ENCODE data around the gene TOX2.

The TOX2 gene

GRCh38 chr20:44023515-44024371 is 109.1 kb downstream of the TOX2 start:
- TF ChIP-seq, protein P1, sequence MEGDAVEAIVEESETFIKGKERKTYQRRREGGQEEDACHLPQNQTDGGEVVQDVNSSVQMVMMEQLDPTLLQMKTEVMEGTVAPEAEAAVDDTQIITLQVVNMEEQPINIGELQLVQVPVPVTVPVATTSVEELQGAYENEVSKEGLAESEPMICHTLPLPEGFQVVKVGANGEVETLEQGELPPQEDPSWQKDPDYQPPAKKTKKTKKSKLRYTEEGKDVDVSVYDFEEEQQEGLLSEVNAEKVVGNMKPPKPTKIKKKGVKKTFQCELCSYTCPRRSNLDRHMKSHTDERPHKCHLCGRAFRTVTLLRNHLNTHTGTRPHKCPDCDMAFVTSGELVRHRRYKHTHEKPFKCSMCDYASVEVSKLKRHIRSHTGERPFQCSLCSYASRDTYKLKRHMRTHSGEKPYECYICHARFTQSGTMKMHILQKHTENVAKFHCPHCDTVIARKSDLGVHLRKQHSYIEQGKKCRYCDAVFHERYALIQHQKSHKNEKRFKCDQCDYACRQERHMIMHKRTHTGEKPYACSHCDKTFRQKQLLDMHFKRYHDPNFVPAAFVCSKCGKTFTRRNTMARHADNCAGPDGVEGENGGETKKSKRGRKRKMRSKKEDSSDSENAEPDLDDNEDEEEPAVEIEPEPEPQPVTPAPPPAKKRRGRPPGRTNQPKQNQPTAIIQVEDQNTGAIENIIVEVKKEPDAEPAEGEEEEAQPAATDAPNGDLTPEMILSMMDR (IDR thresholded peaks at IDR 0.05; ENCODE audit: low read length, missing control alignments) = no peak
- DNase-seq (ENCODE audit: low read depth) = no peak
- H3K4me3 ChIP-seq (replicated peaks; ENCODE audit: low read depth, low read length) = no peak overlapping the region

DNA sequence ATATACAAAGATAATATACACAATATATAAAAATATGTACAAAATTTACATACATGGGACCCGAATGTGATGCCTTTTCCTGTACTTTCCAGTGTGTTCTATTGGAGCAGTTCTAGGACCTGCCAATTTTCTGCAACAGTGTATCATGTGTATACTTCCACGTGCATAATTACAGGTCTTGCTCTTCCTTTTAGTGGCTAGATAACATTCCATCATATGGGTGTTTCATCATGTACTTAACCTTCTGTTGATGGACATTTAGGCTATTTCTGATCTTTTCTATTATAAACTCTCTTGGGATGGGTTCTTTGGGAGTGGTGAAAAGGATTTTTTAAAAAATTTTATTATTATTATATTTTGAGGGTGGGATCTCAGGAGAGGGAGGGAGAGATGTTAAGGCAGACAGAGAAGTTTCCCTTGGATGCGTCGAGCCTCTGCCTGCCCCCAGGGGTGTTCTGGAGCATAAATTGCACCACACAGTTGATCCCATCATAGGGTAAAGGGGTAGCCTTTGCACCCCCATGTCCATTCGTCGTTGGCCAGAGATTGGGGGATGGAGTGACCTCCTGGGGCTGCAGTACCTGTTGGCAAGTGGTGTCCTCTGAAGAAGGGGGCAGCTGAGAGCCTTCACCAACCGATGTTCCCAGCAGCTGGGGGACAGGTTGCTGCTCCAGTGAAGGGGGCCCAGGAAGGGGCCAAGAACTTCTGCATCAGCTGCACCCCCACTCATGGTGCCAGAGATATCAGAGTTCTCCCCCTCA is 110.3 kb downstream of the TOX2 start:
- TF ChIP-seq, protein P1 (IDR thresholded peaks at IDR 0.05; ENCODE audit: low read length, missing control alignments) = no peak
- DNase-seq (ENCODE audit: low read depth) = no peak

DNA sequence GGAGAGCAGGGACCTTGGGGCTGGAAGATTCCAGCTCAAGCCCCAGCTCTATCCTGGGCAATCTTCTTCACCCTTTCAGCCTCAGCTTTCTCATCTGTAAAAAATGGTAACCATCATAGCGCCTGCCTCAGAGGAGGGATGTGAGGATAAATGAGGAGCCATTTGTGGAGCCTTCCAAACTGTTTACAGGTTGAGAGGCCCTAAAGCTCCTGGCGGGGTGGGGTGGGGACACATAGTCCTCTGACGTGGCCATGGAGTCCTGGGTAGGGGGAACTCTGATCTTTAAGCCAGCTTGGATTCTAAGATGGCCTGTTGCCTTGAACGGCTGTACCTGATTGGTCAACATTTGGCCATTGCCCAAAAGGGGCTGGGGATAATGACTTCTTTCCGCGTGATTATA is 111.1 kb downstream of the TOX2 start:
- DNase-seq (ENCODE audit: low read depth) = no peak
- TF ChIP-seq, protein P1 (IDR thresholded peaks at IDR 0.05; ENCODE audit: low read length, missing control alignments) = no peak
- no peak overlapping the region for H3K4me3 ChIP-seq (replicated peaks; ENCODE audit: low read depth, low read length)

More for the DNA sequence above, 110.3 kb downstream of the TOX2 start:
- H3K4me3 ChIP-seq (replicated peaks; ENCODE audit: low read depth, low read length) = no peak overlapping the region

DNA sequence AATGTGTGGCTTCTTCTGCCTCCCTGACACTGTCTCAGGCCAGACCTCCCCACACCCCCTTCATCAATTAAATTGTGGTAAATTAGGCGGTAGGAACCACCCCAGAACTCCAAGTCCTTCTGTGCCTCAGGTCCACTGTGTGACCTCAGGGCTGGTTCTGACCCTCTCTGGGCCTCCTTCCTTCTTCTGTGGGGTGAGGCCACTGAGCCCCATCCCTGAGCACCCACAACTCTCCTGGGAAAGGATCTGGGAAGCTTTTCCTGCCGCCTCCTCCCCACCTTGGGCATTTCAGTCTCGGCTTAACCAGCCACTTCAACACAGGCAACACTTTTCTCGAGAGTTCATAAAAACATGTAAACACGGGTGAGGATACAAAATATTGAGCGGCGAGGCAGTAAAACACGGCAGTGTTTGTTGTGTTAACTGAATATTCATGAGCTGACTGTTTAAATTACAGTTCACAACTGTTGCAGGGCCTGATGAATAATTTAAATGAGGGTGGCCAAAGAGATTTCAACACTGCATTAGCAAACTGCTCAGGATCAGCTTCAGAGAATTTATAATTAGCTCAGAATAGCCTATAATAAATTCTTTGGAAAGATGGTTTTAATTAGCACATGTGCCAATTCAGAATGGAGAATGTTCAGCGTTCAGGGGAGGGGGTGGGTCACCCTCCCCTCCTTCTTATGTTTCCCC is 112.1 kb downstream of the TOX2 start:
- TF ChIP-seq, protein P1 (IDR thresholded peaks at IDR 0.05; ENCODE audit: low read length, missing control alignments) = no peak
- H3K4me3 ChIP-seq (replicated peaks; ENCODE audit: low read depth, low read length) = no peak overlapping the region
- no peak for DNase-seq (ENCODE audit: low read depth)

- TF ChIP-seq, protein P1 (IDR thresholded peaks at IDR 0.05; ENCODE audit: low read length, missing control alignments) = no peak
- no peak for DNase-seq (ENCODE audit: low read depth)
- no peak overlapping the region for H3K4me3 ChIP-seq (replicated peaks; ENCODE audit: low read depth, low read length)
Observed at GRCh38 chr20:44027343-44028002, 112.8 kb downstream of the TOX2 start.

GRCh38 chr20:44028003-44028730 is 113.5 kb downstream of the TOX2 start:
- H3K4me3 ChIP-seq (replicated peaks; ENCODE audit: low read depth, low read length) = no peak overlapping the region
- DNase-seq (ENCODE audit: low read depth) = no peak

More at GRCh38 chr20:44028003-44028730, 113.5 kb downstream of the TOX2 start:
- TF ChIP-seq, protein P1 (IDR thresholded peaks at IDR 0.05; ENCODE audit: low read length, missing control alignments) = no peak
